ENCODE measurements around the gene AHNAK. TPM values are rescaled to one million over a fixed set of nuclear protein-coding genes. Genes with fewer than 3 reads are reported as not detected.

Gene AHNAK
- total and polyA plus RNA-seq, 2 experiments from 2014 or later: 167 to 548 TPM

- Histone ChIP-seq H4K20me1 (ENCODE audit: insufficient read depth) (peaks cover 14% of the 10 kb centered on the region; the same call in 1 of the 2 replicates), H3K27me3 (replicated peaks; ENCODE audit: insufficient read depth) (no peaks in the 10 kb centered on the region), H3K9me3 (ENCODE audit: low read depth) (no peaks in the 10 kb centered on the region), H3K9me2 (ENCODE audit: insufficient read depth) (no peaks in the 10 kb centered on the region), H3K79me2 (ENCODE audit: insufficient read depth) (peaks cover 31% of the 10 kb centered on the region), H3K36me3 (ENCODE audit: low read depth) (peaks cover 29% of the 10 kb centered on the region), H3K4me1 (ENCODE audit: insufficient read depth) (peaks cover 24% of the 10 kb centered on the region), H3F3A (ENCODE audit: insufficient read depth) (peaks cover 76% of the 10 kb centered on the region), H3K4me2 (ENCODE audit: unreplicated experiment) (no peak overlapping the region), H3K9ac (no peak overlapping the region), H3K27ac (no peak overlapping the region), H2AFZ (no peak overlapping the region), H3K4me3 (no peak overlapping the region)
- no peak for DNase-seq
- in situ Hi-C loops (cut with MboI): no loop called here
- WGBS, 2 experiments (ENCODE audit: low coverage in 1 of 2, low lambda C conversion rate in 2 of 2, missing lambda C conversion rate in 2 of 2): 72 to 77% methylated on average over 8 of the region's 8 CpGs
- TF ChIP-seq EZH2phosphoT487 (IDR thresholded peaks at IDR 0.05; ENCODE audit: insufficient read depth, low read depth) (no peak), EZH2 (IDR thresholded peaks at IDR 0.05; ENCODE audit: insufficient read depth, poor library complexity, severe bottlenecking) (no peak)
These were observed 33.6 kb downstream of the AHNAK start for GRCh38 chr11:62512961-62513360.

DNA sequence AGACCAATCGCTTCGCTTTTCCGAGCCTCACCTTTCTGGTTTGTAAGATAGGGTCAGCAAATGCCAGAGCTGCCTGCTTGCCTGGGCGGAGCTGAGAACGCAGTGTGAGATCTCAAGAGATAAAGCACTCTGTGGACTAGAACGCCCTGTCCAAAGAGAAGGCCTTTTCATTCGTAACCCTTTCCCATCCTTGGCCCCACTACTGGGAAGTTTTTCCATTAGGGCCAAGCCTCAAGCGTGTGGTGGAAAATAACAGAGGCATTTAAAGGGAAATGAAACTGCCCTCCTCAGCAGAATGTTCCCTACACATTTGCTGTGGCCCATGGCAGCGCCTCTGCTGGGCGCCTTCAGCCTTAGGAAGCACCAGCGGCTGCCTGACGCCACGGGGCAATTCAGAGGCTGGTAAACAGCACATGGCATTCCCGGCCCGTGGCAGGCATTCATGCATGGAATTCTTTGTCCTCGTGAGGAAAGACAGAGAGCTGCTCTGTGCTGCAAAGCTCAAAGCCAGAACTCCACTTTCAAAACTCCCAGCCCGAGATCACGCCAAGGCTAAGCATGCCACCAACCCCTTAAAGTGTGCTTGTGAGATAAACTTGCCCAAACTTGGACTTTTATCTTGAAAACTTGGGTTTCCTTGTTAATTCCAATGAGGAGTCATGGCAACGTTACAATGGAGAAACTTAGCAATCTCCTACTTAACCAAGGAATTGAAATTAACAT is 38.1 kb downstream of the AHNAK start:
- Histone ChIP-seq H3K27ac (peak overlapping the region; percentile 71), H3F3A (ENCODE audit: insufficient read depth) (peaks cover 35% of the 10 kb centered on the region), H3K27me3 (replicated peaks; ENCODE audit: insufficient read depth) (no peaks in the 10 kb centered on the region), H3K9me2 (ENCODE audit: insufficient read depth) (no peaks in the 10 kb centered on the region), H3K4me3 (peak overlapping the region; percentile 56), H3K36me3 (ENCODE audit: low read depth) (no peaks in the 10 kb centered on the region), H4K20me1 (ENCODE audit: insufficient read depth) (no peaks in the 10 kb centered on the region), H2AFZ (peak overlapping the region; percentile 57), H3K9me3 (ENCODE audit: low read depth) (no peaks in the 10 kb centered on the region), H3K9ac (peak overlapping the region; percentile 70), H3K4me2 (ENCODE audit: unreplicated experiment) (peak overlapping the region; percentile 72), H3K79me2 (ENCODE audit: insufficient read depth) (no peaks in the 10 kb centered on the region), H3K4me1 (ENCODE audit: insufficient read depth) (peaks cover 15% of the 10 kb centered on the region)
- peak; percentile 91 for DNase-seq
- no peak for TF ChIP-seq EZH2phosphoT487 (IDR thresholded peaks at IDR 0.05; ENCODE audit: insufficient read depth, low read depth)
- TF ChIP-seq EZH2 (IDR thresholded peaks at IDR 0.05; ENCODE audit: insufficient read depth, poor library complexity, severe bottlenecking): no peak
- in situ Hi-C loops (cut with MboI): no loop called here
- WGBS, 2 experiments (ENCODE audit: low coverage in 1 of 2, low lambda C conversion rate in 2 of 2, missing lambda C conversion rate in 2 of 2): 14 to 15% methylated on average over 19 of the region's 19 CpGs

DNA sequence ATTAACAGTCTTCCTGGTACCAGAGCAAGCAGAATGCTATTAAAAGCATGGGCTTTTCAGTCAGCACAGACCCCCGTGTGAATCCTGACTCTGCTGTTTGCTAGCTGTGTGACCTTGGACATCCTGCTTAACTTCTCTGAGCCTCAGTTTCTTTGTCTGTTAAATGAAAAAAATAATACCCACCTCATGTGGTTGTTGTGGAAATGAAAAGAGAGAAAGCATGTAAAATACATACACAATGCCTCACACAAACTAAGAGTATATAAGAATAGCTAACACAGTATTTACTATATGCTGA is 39.5 kb downstream of the AHNAK start:
- Histone ChIP-seq H3K79me2 (ENCODE audit: insufficient read depth) (no peaks in the 10 kb centered on the region), H3F3A (ENCODE audit: insufficient read depth) (peaks cover 24% of the 10 kb centered on the region), H3K9ac (no peak overlapping the region), H3K27ac (no peak overlapping the region), H2AFZ (no peak overlapping the region), H3K27me3 (replicated peaks; ENCODE audit: insufficient read depth) (no peaks in the 10 kb centered on the region), H3K4me3 (no peak overlapping the region), H3K9me3 (ENCODE audit: low read depth) (no peaks in the 10 kb centered on the region), H4K20me1 (ENCODE audit: insufficient read depth) (no peaks in the 10 kb centered on the region), H3K4me2 (ENCODE audit: unreplicated experiment) (no peak overlapping the region), H3K4me1 (ENCODE audit: insufficient read depth) (peaks cover 15% of the 10 kb centered on the region), H3K9me2 (ENCODE audit: insufficient read depth) (no peaks in the 10 kb centered on the region), H3K36me3 (ENCODE audit: low read depth) (no peaks in the 10 kb centered on the region)
- in situ Hi-C loops (cut with MboI): no loop called here
- no peak for DNase-seq
- 59 to 68% methylated on average over 1 of the region's 1 CpG for WGBS, 2 experiments (ENCODE audit: low coverage in 1 of 2, low lambda C conversion rate in 2 of 2, missing lambda C conversion rate in 2 of 2)
- TF ChIP-seq EZH2phosphoT487 (IDR thresholded peaks at IDR 0.05; ENCODE audit: insufficient read depth, low read depth): no peak
- TF ChIP-seq EZH2 (IDR thresholded peaks at IDR 0.05; ENCODE audit: insufficient read depth, poor library complexity, severe bottlenecking): no peak

DNA sequence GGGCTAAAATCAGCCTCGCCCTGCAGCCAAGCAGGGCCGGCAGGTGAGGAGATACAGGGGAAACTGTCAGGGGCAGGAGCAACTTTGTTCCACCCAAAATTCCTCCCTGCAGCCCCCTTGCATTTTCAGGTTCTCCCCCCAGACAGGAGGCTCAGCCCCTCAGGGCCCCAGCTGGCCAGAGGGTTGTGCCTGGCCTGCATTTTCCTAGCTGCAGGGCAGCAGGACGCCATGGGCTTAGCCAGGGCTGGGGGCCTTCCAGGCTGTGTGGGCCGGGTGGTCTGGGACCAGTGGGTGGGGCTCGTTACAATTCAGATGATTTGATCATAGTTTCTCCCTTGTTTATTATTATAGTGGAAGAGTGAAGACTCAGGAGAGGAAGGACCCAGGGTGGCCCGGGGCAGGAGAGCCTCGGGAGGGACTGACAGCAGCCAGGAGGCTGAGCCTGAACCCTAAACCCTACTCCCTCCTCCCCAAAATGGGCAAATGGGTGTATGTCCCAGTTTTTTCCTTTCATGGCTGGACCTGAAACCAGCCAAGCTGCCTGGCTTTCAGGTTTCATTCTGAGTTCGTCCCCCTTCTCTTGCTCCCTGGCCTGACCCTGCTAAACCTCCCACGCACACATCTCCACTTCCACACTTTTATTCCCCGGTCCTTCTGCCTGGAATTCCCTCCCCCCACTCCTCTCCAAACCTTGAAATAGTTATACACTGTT is 40.0 kb downstream of the AHNAK start:
- TF ChIP-seq EZH2 (IDR thresholded peaks at IDR 0.05; ENCODE audit: insufficient read depth, poor library complexity, severe bottlenecking): no peak
- no peak for TF ChIP-seq EZH2phosphoT487 (IDR thresholded peaks at IDR 0.05; ENCODE audit: insufficient read depth, low read depth)
- 45% methylated on average over 10 of the region's 10 CpGs for WGBS, 2 experiments (ENCODE audit: low coverage in 1 of 2, low lambda C conversion rate in 2 of 2, missing lambda C conversion rate in 2 of 2)
- H3K4me2 ChIP-seq (ENCODE audit: unreplicated experiment): no peak overlapping the region
- H3K4me1 ChIP-seq (ENCODE audit: insufficient read depth): peaks cover 15% of the 10 kb centered on the region
- no peak overlapping the region for H3K27ac ChIP-seq
- H3F3A ChIP-seq (ENCODE audit: insufficient read depth): peaks cover 21% of the 10 kb centered on the region
- H3K36me3 ChIP-seq (ENCODE audit: low read depth): no peaks in the 10 kb centered on the region
- no peaks in the 10 kb centered on the region for H3K79me2 ChIP-seq (ENCODE audit: insufficient read depth)
- no peak overlapping the region for H2AFZ ChIP-seq
- H3K27me3 ChIP-seq (replicated peaks; ENCODE audit: insufficient read depth): no peaks in the 10 kb centered on the region
- no peak overlapping the region for H3K4me3 ChIP-seq
- in situ Hi-C loops (cut with MboI): no loop called here
- no peaks in the 10 kb centered on the region for H3K9me2 ChIP-seq (ENCODE audit: insufficient read depth)
- H3K9me3 ChIP-seq (ENCODE audit: low read depth): no peaks in the 10 kb centered on the region
- H3K9ac ChIP-seq: no peak overlapping the region
- DNase-seq: no peak
- H4K20me1 ChIP-seq (ENCODE audit: insufficient read depth): no peaks in the 10 kb centered on the region
